ENCODE measurements around the gene SLC35C1.

SLC35C1 gene

GRCh38 chr11:45846974-45847910 is 42.3 kb downstream of the SLC35C1 start, which contains the start of gene CRY2:
TSS of gene CRY2 (plus strand) at chr11:45847475. CDS start at chr11:45847491, 16 bp downstream.
- peak; percentile 97 for DNase-seq

DNA sequence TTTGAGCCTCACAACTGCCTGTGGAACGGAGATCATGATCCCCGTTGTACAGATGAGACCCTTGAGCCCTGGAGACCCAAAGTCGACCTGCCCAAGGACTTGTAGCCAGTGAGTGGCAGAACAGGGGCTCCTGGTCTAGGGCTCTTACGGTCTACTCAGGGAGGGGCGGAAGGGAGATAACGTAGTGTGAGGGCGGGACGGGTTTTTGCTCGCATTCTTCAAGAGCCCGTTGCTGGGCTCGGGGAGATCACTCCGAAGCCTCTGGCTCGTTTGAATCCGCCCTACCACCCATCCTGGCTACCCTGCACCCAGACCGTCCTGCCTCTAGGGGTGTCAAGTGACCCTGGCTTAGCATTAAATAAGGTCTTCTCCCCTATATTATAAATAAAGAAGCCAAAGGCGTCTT is 43.0 kb downstream of the SLC35C1 start:
- peak; percentile 87 for DNase-seq

DNA sequence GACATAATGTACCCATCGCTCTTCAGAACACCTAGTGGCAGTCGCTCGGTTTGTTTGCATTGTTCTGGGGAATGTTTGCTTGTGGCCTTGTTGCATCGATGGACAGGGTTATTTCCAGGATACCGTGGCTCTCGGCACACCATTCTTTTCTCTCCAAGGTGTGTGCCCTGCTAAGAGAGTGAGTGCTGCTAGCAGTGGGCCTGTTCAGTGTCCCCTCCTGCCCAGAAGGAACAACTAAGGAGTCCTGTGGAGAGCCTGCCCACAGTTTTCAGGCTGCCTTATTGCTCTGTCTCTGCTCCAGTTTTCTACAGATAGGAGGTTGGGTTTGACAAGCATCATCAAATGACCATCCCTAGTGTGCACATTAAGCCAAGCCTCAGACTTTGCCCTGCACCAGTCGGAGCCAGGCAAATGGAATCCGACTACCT is 43.7 kb downstream of the SLC35C1 start:
- DNase-seq, result no peak

- no peak for DNase-seq
These were observed 45.5 kb downstream of the SLC35C1 start for GRCh38 chr11:45850446-45850845.

GRCh38 chr11:45851228-45851627 is 46.3 kb downstream of the SLC35C1 start:
- no peak for DNase-seq

DNA sequence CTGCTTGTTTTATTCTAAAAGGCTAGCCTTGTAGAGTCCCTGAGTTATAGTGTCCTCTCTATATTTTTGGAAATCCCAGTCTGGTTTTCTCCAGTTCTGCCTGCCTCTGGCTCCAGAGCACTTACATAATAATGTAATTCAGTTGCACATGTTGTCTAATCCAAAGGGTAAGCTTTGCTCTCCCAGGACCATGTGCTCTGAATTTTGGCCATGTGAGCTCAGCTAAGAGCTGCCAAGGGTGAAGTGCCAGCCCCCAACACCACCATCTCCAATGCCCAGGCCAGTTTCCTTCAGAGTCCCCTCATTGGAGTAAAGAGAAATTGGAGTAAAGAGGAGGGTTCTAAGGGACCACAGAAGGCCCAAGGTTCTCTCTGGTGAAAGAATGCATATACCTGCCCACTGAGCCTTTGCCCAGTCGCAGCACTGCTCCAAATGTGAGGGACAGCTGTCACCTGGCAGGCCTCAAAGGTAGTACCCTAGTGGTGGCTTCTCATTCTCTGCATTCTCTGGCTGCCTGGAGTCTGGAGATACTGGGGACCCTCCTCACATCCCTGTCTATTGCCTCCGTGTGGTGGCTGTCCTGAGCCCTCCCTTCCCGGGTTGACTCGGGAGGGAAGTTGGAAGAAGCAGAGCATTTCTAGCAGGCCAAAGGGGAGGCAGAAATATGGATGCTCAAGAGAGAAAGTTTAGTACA is 47.2 kb downstream of the SLC35C1 start:
- no peak for DNase-seq

DNA sequence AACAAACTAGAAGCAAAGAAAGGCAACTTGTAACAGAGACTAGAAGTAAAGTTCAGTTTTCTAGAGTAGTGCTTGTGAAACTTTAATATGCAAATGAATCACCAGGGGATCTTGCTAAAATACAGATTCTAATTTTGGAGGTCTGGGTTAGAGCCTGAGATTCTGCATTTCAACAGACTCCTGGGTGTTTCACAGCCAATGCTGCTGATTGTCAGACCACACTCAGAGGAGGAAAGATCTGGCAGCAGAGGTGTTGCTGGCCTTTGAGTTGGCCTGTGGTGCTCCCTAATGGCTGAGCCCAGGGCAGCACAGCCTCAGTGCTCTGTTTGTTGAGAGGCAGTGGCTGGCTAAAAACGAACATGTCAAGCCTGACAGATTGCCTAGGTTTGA is 47.8 kb downstream of the SLC35C1 start:
- no peak for DNase-seq

GRCh38 chr11:45853332-45854219 is 48.6 kb downstream of the SLC35C1 start:
- DNase-seq, result no peak

- no peak for DNase-seq
These were observed 50.4 kb downstream of the SLC35C1 start for GRCh38 chr11:45855308-45855707.

DNA sequence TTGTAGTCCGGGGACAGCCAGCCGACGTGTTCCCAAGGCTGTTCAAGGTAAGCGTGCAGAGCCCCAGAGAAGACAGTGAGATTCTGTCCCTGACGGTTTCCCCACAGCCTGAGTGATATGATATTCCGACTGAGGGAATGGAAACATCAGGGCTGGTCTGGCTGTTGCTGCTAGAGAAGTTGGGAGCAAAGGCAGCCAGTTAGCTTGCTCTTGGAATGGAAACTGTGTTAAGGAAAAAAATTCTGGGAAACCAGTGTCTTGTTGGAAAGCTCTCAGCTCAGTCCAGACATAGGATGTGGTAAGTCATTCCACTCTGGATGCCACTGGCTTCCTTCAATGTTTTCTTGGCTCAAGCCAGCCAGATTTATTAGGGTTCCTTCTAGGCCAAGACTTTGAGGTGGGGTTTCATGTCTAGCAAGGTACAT is 51.1 kb downstream of the SLC35C1 start:
- DNase-seq, result no peak

DNA sequence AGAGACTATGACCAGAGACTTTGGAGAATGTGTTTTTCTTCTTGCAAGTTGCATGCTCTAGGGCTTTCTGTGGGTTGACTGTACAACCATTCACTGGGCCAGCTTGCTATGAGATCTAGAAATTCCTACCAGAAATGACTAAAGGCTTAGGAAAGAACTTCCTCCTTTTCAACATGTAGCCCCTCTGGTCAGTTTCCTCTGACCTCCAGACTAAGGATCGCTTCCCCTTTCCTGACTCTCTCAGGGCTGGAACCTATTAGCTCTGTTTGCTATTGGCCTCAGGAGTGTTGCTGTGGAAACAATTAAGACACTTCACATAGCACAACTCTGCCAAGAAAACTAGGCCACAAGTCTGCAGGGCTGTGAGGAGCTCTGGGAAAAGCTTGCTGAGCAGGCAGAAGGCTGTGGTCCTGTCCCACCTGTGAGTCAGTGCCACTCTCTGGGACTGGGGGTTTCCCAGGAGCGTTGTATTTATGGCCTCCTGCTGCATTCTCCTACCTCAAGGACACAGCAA is 53.1 kb downstream of the SLC35C1 start:
- DNase-seq, result no peak

DNA sequence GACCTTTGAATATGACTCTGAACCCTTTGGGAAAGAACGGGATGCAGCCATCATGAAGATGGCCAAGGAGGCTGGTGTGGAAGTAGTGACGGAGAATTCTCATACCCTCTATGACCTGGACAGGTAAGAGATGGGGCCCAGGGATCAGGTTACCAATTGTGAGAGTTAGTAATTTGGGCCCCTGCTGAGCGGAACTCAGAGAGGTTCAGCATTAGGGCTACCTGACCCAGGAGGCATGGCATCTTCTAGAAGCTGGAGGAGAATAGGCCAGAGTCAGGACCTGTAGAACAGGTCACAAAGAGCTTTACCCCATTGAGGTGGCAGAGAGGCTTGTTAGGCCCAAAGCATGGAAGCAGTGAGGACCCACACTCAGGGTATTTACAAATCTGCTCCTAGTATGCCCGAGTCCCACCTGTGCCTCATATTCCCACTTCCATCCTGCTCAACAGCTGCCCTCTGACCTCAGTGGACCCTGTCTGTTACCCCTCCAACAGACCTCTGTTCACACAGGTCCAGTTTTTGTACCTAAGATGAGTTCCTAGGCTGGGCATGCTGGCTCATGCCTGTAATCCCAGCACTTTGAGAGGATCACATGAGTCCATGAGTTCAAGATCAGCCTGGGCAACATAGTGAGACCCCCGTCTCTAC is 53.9 kb downstream of the SLC35C1 start:
- no peak for DNase-seq

DNA sequence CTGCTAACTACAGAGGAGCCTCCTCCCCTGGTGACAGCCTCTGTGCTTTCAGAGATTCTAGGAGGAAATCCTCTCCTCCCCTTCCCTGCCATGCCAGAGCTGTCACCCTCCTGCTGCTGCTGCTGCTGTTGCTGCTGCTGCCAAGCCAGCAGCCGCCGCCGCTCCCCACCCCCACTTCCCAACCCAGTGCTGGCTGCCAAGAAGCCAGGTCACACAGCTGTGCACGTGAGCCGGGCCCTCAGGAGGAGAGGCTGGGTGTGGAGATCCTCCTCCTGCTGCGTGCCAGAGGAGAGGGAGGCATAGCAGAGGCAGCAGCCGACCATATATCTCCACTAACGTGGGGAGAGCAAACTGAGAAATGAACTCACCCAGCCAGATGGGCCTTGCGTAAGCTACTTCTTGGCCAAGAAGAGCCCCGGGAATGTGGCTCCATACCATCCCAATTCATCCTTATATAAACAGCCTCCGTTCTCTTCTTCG is 54.8 kb downstream of the SLC35C1 start:
- no peak for DNase-seq

- DNase-seq, result peak; percentile 12
These were observed 55.4 kb downstream of the SLC35C1 start for GRCh38 chr11:45860348-45860747.

- DNase-seq, result no peak
These were observed 56.0 kb downstream of the SLC35C1 start for GRCh38 chr11:45860764-45861510.
